OCI-LY7 (cell line): ENCODE results near the gene NRP1.

Source experiments
- EZH2phosphoT487 ChIP-seq: fragments of 200-600 bp; sonication (generic); IDR thresholded peaks from 2 replicates; pipeline ENCODE4 v1.6.1; 2018; ENCODE audit warnings: low read depth, borderline replicate concordance, mild to moderate bottlenecking, mixed run types, antibody characterized with exemption, low read length, moderate library complexity, mixed read lengths
- TF ChIP-seq, protein P1 (sequence below): fragments of 200-600 bp; sonication (generic); conservative IDR thresholded peaks from 2 replicates; pipeline ENCODE4 v1.5.1; 2014; ENCODE audit warnings: mild to moderate bottlenecking, antibody characterized with exemption, low read length, moderate library complexity, mixed read lengths

DNA sequence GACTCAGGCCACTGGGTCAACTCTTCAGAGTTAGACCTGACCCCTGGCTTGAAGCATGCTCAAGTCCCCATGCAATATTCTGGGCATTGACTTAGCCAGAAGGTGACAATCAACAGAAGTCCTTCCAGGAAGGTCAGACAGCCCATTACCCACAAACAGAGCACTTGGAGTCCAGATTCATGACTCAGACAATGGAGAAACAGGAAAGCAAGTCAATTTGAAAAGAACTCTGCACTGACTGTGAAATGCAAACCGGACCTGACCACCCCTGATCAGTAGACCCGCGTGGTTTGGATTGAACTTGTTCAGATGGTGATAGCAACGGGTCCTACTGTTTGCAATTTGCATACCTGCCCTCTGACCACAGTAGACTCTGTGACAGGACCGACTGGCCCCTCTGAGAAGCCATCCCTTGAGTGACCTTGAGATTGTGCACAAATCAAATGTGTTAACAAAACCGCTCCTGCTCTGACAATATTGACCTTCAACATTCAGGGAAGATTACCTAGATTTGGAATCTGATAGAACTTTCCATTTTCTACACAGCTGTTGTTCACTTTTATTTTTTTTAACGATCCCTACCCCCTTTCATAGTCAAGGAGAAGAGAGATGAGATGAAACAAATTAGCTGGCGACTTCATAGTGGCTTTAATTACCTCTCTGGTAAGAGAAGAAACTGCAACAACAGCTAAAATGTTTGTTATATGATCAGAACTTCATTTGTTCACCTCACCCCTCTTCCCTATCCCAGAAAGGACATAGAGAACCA is 138.7 kb downstream of the NRP1 start:
- TF ChIP-seq, protein P1, sequence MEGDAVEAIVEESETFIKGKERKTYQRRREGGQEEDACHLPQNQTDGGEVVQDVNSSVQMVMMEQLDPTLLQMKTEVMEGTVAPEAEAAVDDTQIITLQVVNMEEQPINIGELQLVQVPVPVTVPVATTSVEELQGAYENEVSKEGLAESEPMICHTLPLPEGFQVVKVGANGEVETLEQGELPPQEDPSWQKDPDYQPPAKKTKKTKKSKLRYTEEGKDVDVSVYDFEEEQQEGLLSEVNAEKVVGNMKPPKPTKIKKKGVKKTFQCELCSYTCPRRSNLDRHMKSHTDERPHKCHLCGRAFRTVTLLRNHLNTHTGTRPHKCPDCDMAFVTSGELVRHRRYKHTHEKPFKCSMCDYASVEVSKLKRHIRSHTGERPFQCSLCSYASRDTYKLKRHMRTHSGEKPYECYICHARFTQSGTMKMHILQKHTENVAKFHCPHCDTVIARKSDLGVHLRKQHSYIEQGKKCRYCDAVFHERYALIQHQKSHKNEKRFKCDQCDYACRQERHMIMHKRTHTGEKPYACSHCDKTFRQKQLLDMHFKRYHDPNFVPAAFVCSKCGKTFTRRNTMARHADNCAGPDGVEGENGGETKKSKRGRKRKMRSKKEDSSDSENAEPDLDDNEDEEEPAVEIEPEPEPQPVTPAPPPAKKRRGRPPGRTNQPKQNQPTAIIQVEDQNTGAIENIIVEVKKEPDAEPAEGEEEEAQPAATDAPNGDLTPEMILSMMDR: no peak
- no peak for TF ChIP-seq EZH2phosphoT487
